GM19238 (cell line): Measurements from ENCODE around the gene TEAD4.
"Not testable (repeated sequence)": the region's sequence is repeated elsewhere in the genome, so short reads cannot be mapped to it uniquely, and the experiment has no call there.

Source experiments
- DNase-seq: peaks from one replicate; pipeline ENCODE4 v3.0.0; 2011; ENCODE audit warnings: low spot score; ENCODE audit not compliant: insufficient read length

TEAD4 gene

DNA sequence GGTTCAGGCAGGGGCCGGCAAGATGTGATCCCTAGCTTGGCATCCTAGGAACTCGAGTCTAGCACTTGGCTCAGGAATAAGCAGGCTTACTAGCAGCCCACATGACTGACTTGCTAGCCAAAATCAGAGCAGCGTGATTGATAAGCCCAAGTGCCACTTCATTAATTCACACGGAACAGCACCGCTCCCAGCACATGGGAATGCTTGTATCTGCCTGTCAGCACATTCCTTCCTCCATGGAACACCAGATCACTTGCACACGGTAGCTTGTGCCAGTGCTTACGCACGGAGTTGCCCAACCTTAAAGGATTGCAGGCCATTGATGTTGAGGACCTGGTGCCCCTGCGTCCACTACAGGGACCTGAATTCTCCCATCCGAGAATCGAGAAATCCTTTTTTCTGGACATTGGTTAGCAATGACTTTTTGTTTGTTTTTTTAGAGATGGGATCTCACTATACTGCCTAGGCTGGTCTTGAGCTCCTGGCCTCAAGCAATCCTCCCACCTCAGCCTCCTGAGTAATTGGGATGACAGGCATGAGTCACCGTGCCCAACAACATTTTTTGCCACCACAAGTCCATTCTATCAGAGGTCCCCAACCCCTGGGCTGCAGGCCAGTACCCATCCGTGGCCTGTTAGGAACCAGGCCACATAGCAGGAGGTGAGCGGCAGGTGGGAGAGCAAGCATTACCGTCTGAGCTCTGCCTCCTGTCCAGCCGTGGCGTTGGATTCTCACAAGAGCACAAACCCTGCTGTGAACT lies 87.4 kb downstream of the TEAD4 start:
- DNase-seq, result no peak

GRCh38 chr12:3047961-3048360 lies 88.8 kb downstream of the TEAD4 start:
- DNase-seq, result no peak

- DNase-seq, result no peak
Measured at GRCh38 chr12:3048540-3048939, 89.3 kb downstream of the TEAD4 start.

GRCh38 chr12:3049176-3049575 lies 90.0 kb downstream of the TEAD4 start:
- DNase-seq, result no peak

- peak; percentile 29 for DNase-seq
Measured at GRCh38 chr12:3049611-3050249, 90.5 kb downstream of the TEAD4 start.

GRCh38 chr12:3054374-3054773 lies 95.2 kb downstream of the TEAD4 start:
- DNase-seq, result no peak

- DNase-seq, result no peak
Measured at GRCh38 chr12:3055026-3055703, 96.0 kb downstream of the TEAD4 start.

DNA sequence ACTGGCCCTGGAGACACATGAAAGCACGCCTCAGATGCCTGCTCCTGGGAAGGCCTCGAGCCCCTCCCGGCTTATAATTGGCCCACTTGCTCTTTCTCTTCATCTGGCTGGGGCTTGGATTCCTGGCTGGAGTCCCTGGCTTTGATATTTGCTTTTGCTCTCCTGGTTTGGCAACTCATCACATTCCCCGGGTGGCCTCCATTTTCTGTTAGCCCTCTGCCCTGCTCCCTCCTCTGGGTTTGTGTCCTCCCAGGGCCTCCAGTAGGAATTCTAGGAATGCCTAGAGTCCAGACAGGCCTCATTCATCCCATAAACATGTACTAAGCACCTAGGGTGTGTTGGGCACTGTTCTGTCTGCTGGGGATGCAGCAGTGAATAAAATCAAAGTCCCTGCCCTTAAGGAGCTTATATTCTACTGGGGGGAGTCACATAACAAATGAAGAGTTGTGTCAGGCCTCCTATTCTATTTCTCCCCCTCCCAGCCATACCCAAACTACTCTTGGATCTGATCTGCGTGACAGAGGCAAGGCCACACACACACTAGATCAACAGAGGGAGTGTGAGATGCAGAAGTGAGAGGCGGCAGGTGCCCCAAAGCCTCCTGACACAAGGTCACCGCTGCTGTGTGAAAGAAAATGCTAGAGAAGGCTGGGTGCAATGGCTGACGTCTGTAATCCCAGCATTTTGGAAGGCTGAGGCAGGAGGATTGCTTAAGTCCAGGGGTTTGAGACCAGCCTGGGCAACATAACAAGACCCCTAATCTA lies 96.7 kb downstream of the TEAD4 start:
- DNase-seq, result no peak

GRCh38 chr12:3061059-3061458 lies 101.9 kb downstream of the TEAD4 start:
- no peak for DNase-seq

DNA sequence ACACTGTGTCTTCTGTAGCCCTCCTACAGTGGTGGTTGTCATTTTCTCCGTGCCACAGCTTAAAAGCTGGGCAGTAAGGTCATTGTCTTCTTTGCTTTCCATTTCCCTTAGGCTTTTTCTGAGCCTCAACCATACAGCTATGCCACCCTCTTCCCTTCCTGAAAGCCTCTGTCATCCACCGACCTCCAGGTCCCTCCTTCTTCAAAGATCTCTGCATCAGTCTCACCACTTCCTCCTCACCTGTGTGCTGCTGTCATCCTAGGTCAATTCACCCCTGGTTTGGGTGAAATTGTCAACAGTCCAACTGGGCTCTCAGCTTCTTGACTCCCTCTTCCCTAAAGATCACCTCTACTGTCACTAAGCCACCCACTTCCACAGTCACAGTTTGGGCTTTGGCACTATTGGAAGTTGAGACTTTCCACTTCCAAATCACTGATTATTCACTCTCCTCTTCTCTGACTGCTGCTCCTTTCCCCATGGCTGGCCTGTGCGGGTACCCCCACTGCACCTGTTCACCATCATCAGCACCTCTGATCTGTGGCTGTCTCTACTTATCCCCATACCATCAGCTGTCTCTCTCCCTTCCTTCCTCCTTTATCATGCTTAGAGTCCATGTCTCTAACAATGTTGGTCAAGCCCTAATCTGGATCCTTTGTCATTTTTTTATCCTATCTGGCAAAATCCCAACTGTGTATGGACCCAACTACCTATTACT lies 102.5 kb downstream of the TEAD4 start:
- no peak for DNase-seq

DNA sequence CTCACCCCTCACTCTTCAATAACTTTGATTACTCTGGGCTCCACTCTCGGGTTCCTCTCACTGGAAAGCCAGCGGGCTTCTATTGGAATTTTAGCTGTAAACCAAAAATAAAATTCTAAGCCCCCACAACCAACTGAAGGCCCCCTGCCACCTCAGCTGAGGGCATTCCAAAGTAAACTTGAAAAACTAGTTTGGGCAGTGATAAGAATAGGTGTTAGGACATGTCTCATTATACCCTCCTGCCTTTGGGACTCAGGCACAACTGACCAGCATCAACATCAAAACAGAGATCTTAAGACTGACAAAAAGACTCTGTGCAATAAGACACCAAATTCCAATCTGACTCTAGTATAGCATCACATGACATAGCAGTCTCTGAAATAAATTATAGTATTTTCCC lies 106.1 kb downstream of the TEAD4 start:
- DNase-seq, result no peak

- not testable (repeated sequence) for DNase-seq
Measured at GRCh38 chr12:3065846-3066245, 106.6 kb downstream of the TEAD4 start.

GRCh38 chr12:3069714-3070113 lies 110.5 kb downstream of the TEAD4 start:
- DNase-seq, result no peak

DNA sequence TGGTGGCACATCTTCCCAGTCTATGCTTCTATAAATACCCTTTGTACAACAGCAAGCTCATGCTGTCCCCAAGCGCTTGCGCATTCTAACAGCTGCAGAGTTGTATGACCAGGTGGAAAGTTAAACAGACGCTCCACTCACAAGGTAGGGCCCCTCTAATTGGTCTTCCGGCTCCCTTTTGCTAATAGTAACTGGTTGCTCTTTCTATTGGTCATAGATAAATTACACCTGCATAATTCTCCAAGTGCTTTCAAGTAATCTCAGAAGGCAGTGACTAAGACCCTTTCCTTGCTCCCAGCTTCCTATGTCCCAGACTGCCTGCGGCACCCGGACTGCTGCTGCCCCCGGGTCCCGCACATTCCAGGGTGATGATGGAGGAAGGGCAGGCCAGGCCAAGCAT lies 111.9 kb downstream of the TEAD4 start:
- DNase-seq, result no peak

GRCh38 chr12:3071710-3072109 lies 112.5 kb downstream of the TEAD4 start:
- DNase-seq, result no peak

DNA sequence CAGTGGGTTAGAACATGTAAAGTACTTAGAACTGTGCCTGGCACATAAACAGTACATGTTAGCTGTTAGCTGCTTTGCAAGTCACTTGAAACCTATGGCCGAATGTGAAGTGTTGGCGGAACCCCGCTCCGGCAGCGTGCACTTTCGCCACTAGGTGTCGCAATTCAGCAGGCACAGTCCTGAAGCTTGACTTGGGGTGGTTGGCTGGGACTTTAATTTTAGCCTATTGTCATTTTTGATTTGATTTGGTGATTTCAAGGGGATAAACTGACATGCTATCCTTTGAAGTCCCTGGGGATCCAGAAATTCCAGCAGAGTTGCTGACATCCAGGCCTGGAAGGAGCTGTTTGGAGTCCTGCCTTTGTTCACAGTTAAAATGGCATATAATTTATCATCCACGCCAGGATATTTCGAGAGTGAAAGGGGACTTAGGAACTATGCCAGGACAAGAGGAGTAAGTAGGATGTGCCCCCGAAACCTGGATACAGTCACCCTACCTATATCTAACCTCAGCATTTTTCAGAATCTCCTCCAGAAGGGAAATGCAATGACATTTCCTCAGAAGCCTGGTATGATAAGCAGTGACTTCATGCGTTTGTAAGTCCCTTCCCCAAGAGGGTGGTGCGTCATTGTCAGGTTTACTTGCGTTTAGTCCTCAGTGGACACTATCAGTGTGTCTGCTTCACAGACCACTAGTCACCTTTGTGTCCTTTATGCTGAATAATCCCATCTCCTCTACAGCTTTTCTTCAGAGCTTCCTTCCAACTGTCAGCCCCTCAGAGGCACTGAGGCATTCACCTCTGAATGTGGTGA lies 114.4 kb downstream of the TEAD4 start:
- DNase-seq, result peak; percentile 74

- DNase-seq, result no peak
Measured at GRCh38 chr12:3075315-3075714, 116.1 kb downstream of the TEAD4 start.

GRCh38 chr12:3076730-3077571 lies 117.8 kb downstream of the TEAD4 start, which contains the start of gene TSPAN9:
Gene TSPAN9, plus strand, starts transcription at chr12:3077379. Its CDS starts 123,815 bp downstream, at chr12:3201194.
- DNase-seq, result peak; percentile 73

DNA sequence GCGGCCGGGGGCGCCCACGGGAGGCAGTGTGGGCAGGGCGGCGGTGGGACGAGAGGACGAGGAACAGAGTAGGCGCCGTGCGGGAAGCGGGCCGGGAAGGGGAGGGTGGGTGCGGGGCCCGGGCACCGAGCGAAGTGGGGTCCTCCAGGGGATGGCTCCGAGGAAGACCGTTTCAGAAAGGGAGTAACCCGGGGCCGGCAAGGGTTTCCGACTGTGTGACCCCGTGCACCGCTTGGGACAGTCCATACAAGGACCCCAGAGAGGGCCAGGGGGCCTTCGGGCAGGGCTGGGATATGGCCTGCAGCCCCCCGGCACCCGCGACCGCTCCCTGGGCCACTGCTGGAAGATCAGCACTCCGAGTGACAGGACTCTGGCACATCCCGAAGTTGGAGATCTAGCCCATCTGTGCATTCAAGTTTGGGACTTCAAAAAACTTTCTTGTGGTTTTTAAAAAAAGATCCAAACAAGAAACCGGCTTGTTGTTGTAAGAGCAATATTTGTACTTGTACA lies 118.4 kb downstream of the TEAD4 start:
- no peak for DNase-seq
